Bronchial epithelial cell (primary cell): ENCODE data around the gene PRDM8. TPM values are rescaled to one million over a fixed set of nuclear protein-coding genes. Genes with fewer than 3 reads are reported as not detected.

Experiments
- DNase-seq: peaks from one replicate; pipeline ENCODE4 v3.0.0-alpha.2; 2010; ENCODE audit warnings: low read depth
- FAIRE-seq: peaks from 2 replicates; lab custom pipeline; 2011; peaks lifted over from hg19 to GRCh38; lab: Jason Lieb, UNC
- H3K27me3 ChIP-seq: 2 replicates; pipeline ENCODE4 v1.5.1; 2011; ENCODE audit warnings: low read length; ENCODE audit not compliant: control insufficient read depth, insufficient read depth
- H3K36me3 ChIP-seq: 2 replicates; pipeline ENCODE4 v1.5.1; 2011; ENCODE audit warnings: low read length; ENCODE audit not compliant: control insufficient read depth, insufficient read depth
- H3K4me3 ChIP-seq: 2 replicates; pipeline ENCODE4 v1.5.1; 2011; ENCODE audit warnings: mild to moderate bottlenecking, low read depth, low read length, control low read depth
- CTCF ChIP-seq: IDR thresholded peaks from 2 replicates; pipeline ENCODE4 v1.5.1; 2011; ENCODE audit warnings: mild to moderate bottlenecking, moderate library complexity, low read length, control low read depth, inconsistent platforms; ENCODE audit not compliant: insufficient read depth, severe bottlenecking
- total RNA-seq: library from RNA; depleted of rRNA; stranded (reverse); fragments of >200 nt; gene quantifications from 2 replicates; pipeline ENCODE4 v1.2.1, GENCODE V29; 2014

Gene PRDM8
- total RNA-seq, 1 donor from 2014 or later = 0.53 TPM

- DNase-seq = no peak
- Histone ChIP-seq H3K4me3 (no peak overlapping the region), H3K27me3 (no peaks in the 10 kb centered on the region), H3K36me3 (no peaks in the 10 kb centered on the region)
- FAIRE-seq = no peak
- TF ChIP-seq CTCF = no peak
Measured at GRCh38 chr4:80233390-80233789, 36.1 kb downstream of the PRDM8 start.

- DNase-seq = peak; percentile 76
Measured at GRCh38 chr4:80235451-80235850, 38.1 kb downstream of the PRDM8 start.

DNA sequence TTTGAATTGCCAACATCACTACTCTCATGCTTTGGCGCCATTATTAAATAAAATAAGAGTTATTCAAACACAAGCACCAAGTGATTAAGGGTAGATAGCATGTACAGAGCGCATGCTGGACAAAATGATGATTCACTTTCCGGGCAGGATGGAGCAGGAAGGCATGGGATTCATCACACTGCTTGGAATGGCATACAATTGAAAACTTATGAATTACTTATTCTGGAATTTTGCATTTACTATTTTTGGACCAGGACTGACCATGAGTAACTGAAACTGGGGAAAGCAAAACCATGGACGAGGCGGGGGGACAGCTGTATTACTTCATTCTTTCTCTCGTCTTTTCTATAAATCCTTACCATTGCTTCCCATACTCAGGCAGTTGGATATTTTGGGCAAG is 40.7 kb downstream of the PRDM8 start:
- Histone ChIP-seq H3K27me3 (no peaks in the 10 kb centered on the region), H3K4me3 (no peak overlapping the region), H3K36me3 (no peaks in the 10 kb centered on the region)
- FAIRE-seq (no peak), DNase-seq (peak; percentile 98)
- TF ChIP-seq CTCF = no peak

More at GRCh38 chr4:80235451-80235850, 38.1 kb downstream of the PRDM8 start:
- H3K27me3 ChIP-seq = no peaks in the 10 kb centered on the region
- no peaks in the 10 kb centered on the region for H3K36me3 ChIP-seq
- TF ChIP-seq CTCF = no peak
- no peak overlapping the region for H3K4me3 ChIP-seq
- FAIRE-seq = no peak

- Histone ChIP-seq H3K27me3 (no peaks in the 10 kb centered on the region), H3K4me3 (no peak overlapping the region), H3K36me3 (no peaks in the 10 kb centered on the region)
- TF ChIP-seq CTCF = no peak
- DNase-seq = peak; percentile 66
- FAIRE-seq = no peak
Measured at GRCh38 chr4:80239480-80240150, 42.3 kb downstream of the PRDM8 start.

GRCh38 chr4:80240976-80241375 is 43.7 kb downstream of the PRDM8 start:
- DNase-seq = no peak
- H3K36me3 ChIP-seq = no peaks in the 10 kb centered on the region
- TF ChIP-seq CTCF = no peak
- H3K27me3 ChIP-seq = no peaks in the 10 kb centered on the region
- no peak overlapping the region for H3K4me3 ChIP-seq
- no peak for FAIRE-seq
